ENCODE measurements around the gene DENND4C. TPM values are rescaled to one million over a fixed set of nuclear protein-coding genes. Genes with fewer than 3 reads are reported as not detected.
"Not testable (repeated sequence)": the region's sequence is repeated elsewhere in the genome, so short reads cannot be mapped to it uniquely, and the experiment has no call there.

DENND4C gene
- total RNA-seq, 1 experiment from 2014 or later = 14.8 TPM

DNA sequence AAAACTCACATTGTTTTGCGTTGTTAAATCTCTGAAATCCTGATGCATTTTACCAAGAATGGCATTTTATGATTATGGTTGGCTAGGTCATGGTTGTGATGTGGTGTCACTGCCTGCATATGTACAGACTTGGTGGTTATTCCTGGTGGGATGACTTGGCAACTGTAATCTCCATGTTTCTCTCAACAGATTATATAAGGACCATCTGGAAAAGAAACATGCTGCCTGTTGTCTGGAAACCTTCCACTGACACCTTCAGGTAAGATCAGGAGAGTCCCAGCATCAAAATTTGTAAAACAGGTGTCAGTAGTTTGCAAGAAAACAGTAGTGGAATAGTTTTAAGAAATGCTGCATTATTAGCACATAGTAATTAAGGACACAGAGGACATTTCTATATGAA is 175.3 kb downstream of the DENND4C start:
- Histone ChIP-seq H3K27ac (no peak overlapping the region), H3K9me3 (replicated peaks) (no peaks in the 10 kb centered on the region), H3K4me1 (replicated peaks) (no peaks in the 10 kb centered on the region), H3K27me3 (replicated peaks) (no peaks in the 10 kb centered on the region), H3K36me3 (no peaks in the 10 kb centered on the region), H3K4me3 (no peak overlapping the region)
- DNase-seq (ENCODE audit: low read depth in 1 of 2, low spot score in 2 of 2) = no peak

DNA sequence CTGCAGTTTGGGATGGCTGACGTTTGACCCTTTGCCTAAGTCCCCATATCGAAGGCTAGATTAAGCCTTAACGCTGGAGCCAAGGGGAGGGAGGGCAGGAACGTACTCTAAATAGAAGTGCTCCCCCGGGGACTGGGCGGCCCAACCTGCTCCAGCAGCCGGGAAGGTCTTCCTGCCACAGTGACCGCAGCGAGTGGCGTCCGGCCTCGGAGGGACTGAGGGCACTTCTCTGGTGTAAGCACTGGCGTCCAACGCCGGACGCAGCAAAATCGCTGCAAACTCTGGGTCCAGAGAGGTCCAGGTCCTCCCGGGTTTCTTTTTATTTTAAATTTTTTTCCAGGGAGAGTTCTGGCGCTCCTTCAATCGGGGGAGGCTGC is 177.8 kb downstream of the DENND4C start:
- H3K36me3 ChIP-seq = no peaks in the 10 kb centered on the region
- no peaks in the 10 kb centered on the region for H3K4me1 ChIP-seq (replicated peaks)
- DNase-seq (ENCODE audit: low read depth in 1 of 2, low spot score in 2 of 2) = no peak
- H3K9me3 ChIP-seq (replicated peaks) = no peaks in the 10 kb centered on the region
- no peak overlapping the region for H3K27ac ChIP-seq
- H3K4me3 ChIP-seq = peak overlapping the region; percentile 56
- no peaks in the 10 kb centered on the region for H3K27me3 ChIP-seq (replicated peaks)

DNA sequence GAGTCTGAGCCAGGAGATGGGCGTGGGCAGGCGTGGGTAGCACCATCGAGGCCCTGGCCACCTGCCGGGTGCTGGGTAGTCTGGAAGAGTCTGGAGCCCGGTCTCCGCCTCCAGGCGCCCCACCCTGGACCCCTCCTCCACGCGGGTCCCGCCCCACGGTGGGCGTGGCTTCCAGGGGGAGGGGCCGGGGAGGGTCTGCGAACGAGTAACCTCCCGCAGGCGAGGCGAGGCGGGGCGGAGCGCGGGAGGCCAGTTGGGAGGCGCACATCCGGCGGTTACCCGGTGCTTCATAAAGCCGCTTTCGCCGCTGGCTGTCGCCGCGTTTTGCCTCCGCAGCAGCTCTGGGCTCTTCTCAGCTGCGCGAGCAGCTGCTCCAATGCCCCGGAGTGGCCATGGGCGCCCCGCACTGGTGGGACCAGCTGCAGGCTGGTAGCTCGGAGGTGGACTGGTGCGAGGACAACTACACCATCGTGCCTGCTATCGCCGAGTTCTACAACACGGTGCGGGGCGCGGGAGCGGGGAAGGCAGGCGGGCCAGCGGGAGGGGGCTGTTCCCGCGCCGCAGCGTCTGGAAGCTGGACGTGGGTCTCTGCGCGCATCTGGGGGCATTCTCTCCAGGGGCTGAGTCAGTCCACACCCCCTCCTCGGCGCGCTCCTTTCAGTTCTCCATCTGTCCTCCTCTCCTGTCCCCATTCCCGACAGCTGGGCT is 178.4 kb downstream of the DENND4C start, which contains the start of gene ACER2:
TSS of gene ACER2 (plus strand) at position 317 of the 708 bp plus-strand sequence. CDS start at position 393, 76 bp downstream.
- no peaks in the 10 kb centered on the region for H3K4me1 ChIP-seq (replicated peaks)
- DNase-seq (ENCODE audit: low read depth in 1 of 2, low spot score in 2 of 2) = peak; percentile 76 to 84
- no peaks in the 10 kb centered on the region for H3K36me3 ChIP-seq
- no peaks in the 10 kb centered on the region for H3K27me3 ChIP-seq (replicated peaks)
- peak within 1 kb of the TSS; percentile 56 for H3K4me3 ChIP-seq
- H3K27ac ChIP-seq = no peak within 1 kb of the TSS
- H3K9me3 ChIP-seq (replicated peaks) = no peaks in the 10 kb centered on the region

DNA sequence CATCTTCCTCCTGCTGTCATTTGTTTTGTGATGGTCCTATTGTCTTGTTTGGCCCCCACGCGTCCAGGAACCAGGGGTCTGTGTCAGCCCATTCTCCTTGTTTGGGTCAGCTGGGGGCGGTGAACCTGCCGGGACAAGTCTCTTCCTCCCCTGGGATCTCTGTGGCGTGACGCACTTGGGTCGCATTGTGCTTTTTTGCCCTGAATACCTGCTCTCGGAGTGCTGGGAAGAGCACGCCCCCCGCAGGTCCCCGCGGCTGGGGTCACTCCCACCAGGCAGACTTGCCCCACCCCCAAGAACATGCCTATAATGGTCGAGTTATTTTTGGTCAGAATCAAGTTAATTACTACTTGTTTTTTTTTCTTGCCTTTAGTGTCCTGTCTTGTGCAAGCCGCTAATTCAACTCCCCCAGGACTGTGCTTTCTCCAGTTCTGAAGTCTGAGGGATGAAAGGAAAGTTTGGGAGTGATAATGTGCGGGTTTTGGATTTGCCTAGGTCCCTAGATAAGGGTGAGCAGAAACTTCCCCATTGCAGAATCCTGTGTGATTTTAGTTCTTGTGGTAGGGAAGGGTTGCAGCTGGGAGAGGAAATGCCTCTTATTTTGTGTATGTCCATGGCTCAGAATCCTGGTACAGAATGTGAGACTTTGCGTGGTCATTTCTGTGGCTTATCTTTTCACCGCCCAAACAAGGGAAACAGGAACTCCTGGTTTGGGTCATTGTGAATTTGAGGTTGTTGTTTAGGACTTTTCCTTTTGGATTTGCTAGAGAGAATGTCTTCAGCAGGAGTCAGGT is 179.1 kb downstream of the DENND4C start:
- no peaks in the 10 kb centered on the region for H3K9me3 ChIP-seq (replicated peaks)
- H3K27me3 ChIP-seq (replicated peaks) = no peaks in the 10 kb centered on the region
- H3K4me3 ChIP-seq = peak overlapping the region; percentile 56
- DNase-seq (ENCODE audit: low read depth in 1 of 2, low spot score in 2 of 2) = no peak
- H3K27ac ChIP-seq = no peak overlapping the region
- no peaks in the 10 kb centered on the region for H3K4me1 ChIP-seq (replicated peaks)
- H3K36me3 ChIP-seq = no peaks in the 10 kb centered on the region

GRCh38 chr9:19410195-19410503 is 179.7 kb downstream of the DENND4C start:
- Histone ChIP-seq H3K27ac (no peak overlapping the region), H3K9me3 (replicated peaks) (no peaks in the 10 kb centered on the region), H3K36me3 (no peaks in the 10 kb centered on the region), H3K4me1 (replicated peaks) (no peaks in the 10 kb centered on the region), H3K4me3 (no peak overlapping the region), H3K27me3 (replicated peaks) (no peaks in the 10 kb centered on the region)
- DNase-seq (ENCODE audit: low read depth in 1 of 2, low spot score in 2 of 2) = no peak

GRCh38 chr9:19410594-19410993 is 180.1 kb downstream of the DENND4C start:
- Histone ChIP-seq H3K4me1 (replicated peaks) (no peaks in the 10 kb centered on the region), H3K27ac (no peak overlapping the region), H3K9me3 (replicated peaks) (no peaks in the 10 kb centered on the region), H3K27me3 (replicated peaks) (no peaks in the 10 kb centered on the region), H3K36me3 (no peaks in the 10 kb centered on the region), H3K4me3 (no peak overlapping the region)
- no peak for DNase-seq (ENCODE audit: low read depth in 1 of 2, low spot score in 2 of 2)

- Histone ChIP-seq H3K27ac (no peak overlapping the region), H3K4me3 (no peak overlapping the region)
- no peak for DNase-seq (ENCODE audit: low read depth in 1 of 2, low spot score in 2 of 2)
Measured at GRCh38 chr9:19411316-19411715, 180.8 kb downstream of the DENND4C start.

GRCh38 chr9:19413456-19413855 is 183.0 kb downstream of the DENND4C start:
- H3K27me3 ChIP-seq (replicated peaks); H3K4me1 ChIP-seq (replicated peaks); H3K4me3 ChIP-seq; DNase-seq (ENCODE audit: low read depth in 1 of 2, low spot score in 2 of 2); H3K9me3 ChIP-seq (replicated peaks); H3K36me3 ChIP-seq; H3K27ac ChIP-seq: not testable (repeated sequence)

More at GRCh38 chr9:19411316-19411715, 180.8 kb downstream of the DENND4C start:
- H3K36me3 ChIP-seq = no peaks in the 10 kb centered on the region
- H3K9me3 ChIP-seq (replicated peaks) = no peaks in the 10 kb centered on the region
- H3K4me1 ChIP-seq (replicated peaks) = no peaks in the 10 kb centered on the region
- H3K27me3 ChIP-seq (replicated peaks) = no peaks in the 10 kb centered on the region

DNA sequence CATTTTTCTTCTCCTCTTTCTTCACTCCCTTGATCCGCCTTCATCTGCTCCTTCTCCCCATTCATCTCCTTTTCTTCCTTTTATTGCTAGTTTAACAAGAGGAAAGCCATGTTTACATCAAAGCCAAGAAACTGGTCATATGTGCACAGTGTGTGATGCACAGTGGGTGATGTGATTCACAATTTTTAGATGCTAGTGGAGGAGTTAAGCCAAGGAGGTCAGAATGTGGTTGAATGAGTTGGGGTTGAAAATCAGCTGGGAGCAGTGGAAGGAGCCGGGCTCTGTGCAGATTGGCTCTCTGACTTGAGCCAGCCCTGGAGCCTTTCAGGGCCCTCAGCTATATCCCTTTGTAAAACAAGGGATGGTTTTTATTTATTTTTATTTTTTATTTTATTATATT is 185.7 kb downstream of the DENND4C start:
- Histone ChIP-seq H3K9me3 (replicated peaks) (no peaks in the 10 kb centered on the region), H3K36me3 (no peaks in the 10 kb centered on the region), H3K4me3 (no peak overlapping the region), H3K27me3 (replicated peaks) (no peaks in the 10 kb centered on the region), H3K27ac (no peak overlapping the region), H3K4me1 (replicated peaks) (no peaks in the 10 kb centered on the region)
- no peak for DNase-seq (ENCODE audit: low read depth in 1 of 2, low spot score in 2 of 2)

DNA sequence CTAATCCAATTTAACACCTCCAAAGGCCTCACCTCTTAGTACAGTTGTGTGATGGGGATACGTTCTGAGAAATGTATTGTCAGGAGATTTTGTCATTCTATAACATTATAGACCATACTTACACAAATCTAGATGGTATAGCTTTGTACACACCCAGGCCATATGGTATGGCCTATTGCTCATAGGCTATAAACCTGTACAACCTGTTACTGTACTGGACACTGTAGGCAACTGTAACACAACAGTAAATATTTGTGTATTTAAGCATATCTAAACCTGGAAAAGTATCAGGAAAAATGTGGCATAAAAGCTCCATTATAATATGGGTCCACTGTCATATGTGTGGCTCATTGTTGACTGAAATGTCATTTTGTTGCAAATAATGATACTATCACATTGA is 190.4 kb downstream of the DENND4C start:
- Histone ChIP-seq H3K27ac (no peak overlapping the region), H3K9me3 (replicated peaks) (no peaks in the 10 kb centered on the region), H3K27me3 (replicated peaks) (no peaks in the 10 kb centered on the region), H3K36me3 (no peaks in the 10 kb centered on the region), H3K4me1 (replicated peaks) (no peaks in the 10 kb centered on the region), H3K4me3 (no peak overlapping the region)
- DNase-seq (ENCODE audit: low read depth in 1 of 2, low spot score in 2 of 2) = no peak

Other genes starting within 250 kb of the DENND4C start
- not detected in 2 replicates for gene SAXO1, start 197.5 kb upstream of the DENND4C start, total RNA-seq (2014; rRNA removed; shearing (Covaris generic))
- gene RRAGA, start 181.3 kb upstream of the DENND4C start, total RNA-seq (2014; rRNA removed; shearing (Covaris generic)) = 3.6 and 5.9 TPM in 2 replicates
- gene HAUS6, start 127.8 kb upstream of the DENND4C start, total RNA-seq (2014; rRNA removed; shearing (Covaris generic)) = 13.5 and 14.0 TPM in 2 replicates
- gene PLIN2, start 103.2 kb upstream of the DENND4C start, total RNA-seq (2014; rRNA removed; shearing (Covaris generic)) = 24.2 and 27.6 TPM in 2 replicates
- 700 and 1,521 TPM in 2 replicates for gene RPS6, start 149.5 kb downstream of the DENND4C start, total RNA-seq (2014; rRNA removed; shearing (Covaris generic))
- 0.75 and 0.82 TPM in 2 replicates for gene ACER2, start 178.3 kb downstream of the DENND4C start, total RNA-seq (2014; rRNA removed; shearing (Covaris generic))

Measured in SJSA1 (cell line).